K562 treated with DMSO at 1 percent for 48 hours (cell line): ENCODE results near the gene MAN2B1. TPM values are rescaled to one million over a fixed set of nuclear protein-coding genes. Genes with fewer than 3 reads are reported as not detected.

Experiments
- total RNA-seq: library from RNA; unstranded; fragments of 300-600 nt; gene quantifications from 2 replicates; pipeline ENCODE4 v1.2.3, GENCODE V29; 2022; ENCODE audit warnings: low replicate concordance; ENCODE audit errors: extremely low read depth

MAN2B1 gene
- not detected in 2 replicates for total RNA-seq

GRCh38 chr19:12666265-12667048, at the start of gene MAN2B1, which contains the start of gene WDR83:
MAN2B1 (minus strand) TSS chr19:12666742; CDS start chr19:12666701, 41 bp downstream.
WDR83 (plus strand) TSS chr19:12666807; CDS start chr19:12669791, 2,984 bp downstream.

GRCh38 chr19:12696366-12697335, 30.1 kb upstream of the MAN2B1 start, which contains the start of gene FBXW9:
FBXW9 (minus strand) TSS chr19:12696631; CDS start chr19:12696581, 50 bp downstream.

GRCh38 chr19:12687496-12688196, 21.1 kb upstream of the MAN2B1 start, which contains the start of gene GNG14:
GNG14 (plus strand) TSS chr19:12687998; CDS start chr19:12688049, 51 bp downstream.

GRCh38 chr19:12681074-12681987, 14.8 kb upstream of the MAN2B1 start, which contains the start of gene DHPS:
DHPS (minus strand) TSS chr19:12681880; CDS start chr19:12681766, 114 bp downstream.

GRCh38 chr19:12610540-12611360, 55.8 kb downstream of the MAN2B1 start, which contains the start of the genes ZNF490 and ZNF791:
ZNF490 (minus strand) TSS chr19:12610813; CDS start chr19:12610680, 133 bp downstream.
ZNF791 (plus strand) TSS chr19:12610920; CDS start chr19:12611080, 160 bp downstream.

Other genes with a start within 250 kb of the MAN2B1 start
- gene ZNF443, start 225.7 kb downstream of the MAN2B1 start, total RNA-seq, result not detected in 2 replicates
- gene ZNF709, start 181.9 kb downstream of the MAN2B1 start, total RNA-seq, result not detected in 2 replicates
- gene ZNF564, start 115.3 kb downstream of the MAN2B1 start, total RNA-seq, result not detected in 2 replicates
- not detected in 2 replicates for gene ZNF490, start 55.9 kb downstream of the MAN2B1 start, total RNA-seq
- gene ZNF791, start 55.8 kb downstream of the MAN2B1 start, total RNA-seq, result not detected in 2 replicates
- not detected in 2 replicates for gene WDR83, start 65 bp upstream of the MAN2B1 start, total RNA-seq
- not detected in 2 replicates for gene DHPS, start 15.1 kb upstream of the MAN2B1 start, total RNA-seq
- not detected in 2 replicates for gene GNG14, start 21.3 kb upstream of the MAN2B1 start, total RNA-seq
- gene FBXW9, start 29.9 kb upstream of the MAN2B1 start, total RNA-seq, result not detected in 2 replicates
- 258 TPM in 1 of 2 replicates, not detected in the other for gene TNPO2, start 57.2 kb upstream of the MAN2B1 start, total RNA-seq
- not detected in 2 replicates for gene TRIR, start 67.9 kb upstream of the MAN2B1 start, total RNA-seq
- gene GET3, start 70.8 kb upstream of the MAN2B1 start, total RNA-seq, result not detected in 2 replicates
- gene BEST2, start 85.0 kb upstream of the MAN2B1 start, total RNA-seq, result not detected in 2 replicates
- not detected in 2 replicates for gene HOOK2, start 108.8 kb upstream of the MAN2B1 start, total RNA-seq
- not detected in 2 replicates for gene JUNB, start 124.7 kb upstream of the MAN2B1 start, total RNA-seq
- 1,339 TPM in 1 of 2 replicates, not detected in the other for gene PRDX2, start 135.1 kb upstream of the MAN2B1 start, total RNA-seq
- not detected in 2 replicates for gene THSD8, start 135.3 kb upstream of the MAN2B1 start, total RNA-seq
- not detected in 2 replicates for gene RNASEH2A, start 139.8 kb upstream of the MAN2B1 start, total RNA-seq
- gene RTBDN, start 167.8 kb upstream of the MAN2B1 start, total RNA-seq, result not detected in 2 replicates
- not detected in 2 replicates for gene MAST1, start 171.8 kb upstream of the MAN2B1 start, total RNA-seq
- not detected in 2 replicates for gene DNASE2, start 214.7 kb upstream of the MAN2B1 start, total RNA-seq
- gene KLF1, start 220.5 kb upstream of the MAN2B1 start, total RNA-seq, result not detected in 2 replicates
- gene GCDH, start 224.4 kb upstream of the MAN2B1 start, total RNA-seq, result not detected in 2 replicates